ENCODE results near the gene YIF1A. TPM values are rescaled to one million over a fixed set of nuclear protein-coding genes. Genes with fewer than 3 reads are reported as not detected.
"Not testable (repeated sequence)": the region's sequence is repeated elsewhere in the genome, so short reads cannot be mapped to it uniquely, and the experiment has no call there.

Gene YIF1A
- total RNA-seq, 1 experiment from 2014 or later, result 54.7 TPM

DNA sequence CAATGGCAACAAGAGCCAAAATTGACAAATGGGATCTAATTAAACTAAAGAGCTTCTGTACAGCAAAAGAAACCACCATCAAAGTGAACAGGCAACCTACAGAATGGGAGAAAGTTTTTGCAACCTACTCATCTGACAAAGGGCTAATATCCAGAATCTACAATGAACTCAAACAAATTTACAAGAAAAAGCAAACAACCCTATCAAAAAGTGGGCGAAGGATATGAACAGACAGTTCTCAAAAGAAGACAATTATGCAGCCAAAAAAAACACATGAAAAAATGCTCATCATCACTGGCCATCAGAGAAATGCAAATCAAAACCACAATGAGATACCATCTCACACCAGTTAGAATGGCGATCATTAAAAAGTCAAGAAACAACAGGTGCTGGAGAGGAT is 31.3 kb upstream of the YIF1A start:
- RAD21 ChIA-PET (ENCODE audit: low non-redundant PET in 1 of 2, low total read pairs in 2 of 2, uncharacterized antibody in 2 of 2, unreplicated experiment in 2 of 2); POLR2A ChIA-PET; H3K9me3 ChIP-seq (ENCODE audit: control insufficient read depth in 1 of 2, insufficient read depth in 1 of 2, low read depth in 1 of 2, low read length in 2 of 2); H3K27ac ChIP-seq (ENCODE audit: low read depth, low read length); H3K4me2 ChIP-seq (ENCODE audit: low read length); intact Hi-C loops (cut with micrococcal nuclease); H3K4me3 ChIP-seq (replicated peaks in 1 of 2; ENCODE audit: low read depth in 1 of 2, low read length in 2 of 2); BruUV-seq (replicated peaks); CTCF ChIA-PET; H4K20me1 ChIP-seq (ENCODE audit: insufficient read depth); H3K27me3 ChIP-seq (ENCODE audit: insufficient read depth, low read length); ATAC-seq; DNase-seq (ENCODE audit: low read depth, low spot score); H3K9me2 ChIP-seq (ENCODE audit: insufficient read depth); H3K36me3 ChIP-seq (ENCODE audit: control insufficient read depth in 1 of 2, insufficient read depth in 2 of 2, low read length in 2 of 2); H3K9ac ChIP-seq (ENCODE audit: low read length); H2AFZ ChIP-seq (ENCODE audit: low read depth, low read length, poor library complexity, severe bottlenecking); H3K79me2 ChIP-seq (ENCODE audit: insufficient read depth, low read length): not testable (repeated sequence)
- H3K4me1 ChIP-seq (ENCODE audit: control insufficient read depth in 1 of 2, insufficient read depth in 2 of 2, low read length in 2 of 2), result peaks cover 0 to 11% of the 10 kb centered on the region in 2 experiments; a peak in 2 of 4 replicates

DNA sequence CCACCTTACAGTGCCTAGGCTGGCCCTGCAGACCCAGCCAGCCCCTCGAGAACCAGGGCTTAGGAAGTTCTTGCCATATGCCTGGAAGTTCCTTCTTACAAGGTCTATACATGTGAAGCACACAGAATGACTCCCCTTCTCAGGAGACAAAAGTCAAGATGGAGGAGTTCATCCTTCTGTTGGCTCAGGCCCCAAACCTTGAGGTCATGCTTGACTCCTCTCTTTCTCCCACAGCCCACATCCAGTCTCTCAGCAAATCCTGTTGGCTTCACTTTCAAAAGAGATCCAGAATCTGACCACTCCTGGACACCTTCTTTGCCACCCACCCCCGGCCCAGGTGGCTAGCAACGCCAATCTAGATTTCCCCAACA is 29.6 kb upstream of the YIF1A start:
- DNase-seq (ENCODE audit: low read depth, low spot score) (no peak), ATAC-seq (no peak)
- Histone ChIP-seq H3K4me3 (replicated peaks in 1 of 2; ENCODE audit: low read depth in 1 of 2, low read length in 2 of 2) (no peak overlapping the region), H3K9ac (ENCODE audit: low read length) (no peak overlapping the region), H3K36me3 (ENCODE audit: control insufficient read depth in 1 of 2, insufficient read depth in 2 of 2, low read length in 2 of 2) (no peaks in the 10 kb centered on the region), H4K20me1 (ENCODE audit: insufficient read depth) (no peaks in the 10 kb centered on the region), H3K4me2 (ENCODE audit: low read length) (no peak overlapping the region), H3K4me1 (ENCODE audit: control insufficient read depth in 1 of 2, insufficient read depth in 2 of 2, low read length in 2 of 2) (peaks cover 4 to 5% of the 10 kb centered on the region in 2 experiments; a peak in 3 of 4 replicates), H3K27ac (ENCODE audit: low read depth, low read length) (no peak overlapping the region), H3K9me3 (ENCODE audit: control insufficient read depth in 1 of 2, insufficient read depth in 1 of 2, low read depth in 1 of 2, low read length in 2 of 2) (no peaks in the 10 kb centered on the region), H3K79me2 (ENCODE audit: insufficient read depth, low read length) (no peaks in the 10 kb centered on the region), H3K9me2 (ENCODE audit: insufficient read depth) (no peaks in the 10 kb centered on the region), H2AFZ (ENCODE audit: low read depth, low read length, poor library complexity, severe bottlenecking) (no peak overlapping the region), H3K27me3 (ENCODE audit: insufficient read depth, low read length) (no peaks in the 10 kb centered on the region)
- ChIA-PET CTCF (no interaction called here), POLR2A (no interaction called here), RAD21 (ENCODE audit: low non-redundant PET in 1 of 2, low total read pairs in 2 of 2, uncharacterized antibody in 2 of 2, unreplicated experiment in 2 of 2) (no interaction called here)
- BruUV-seq (replicated peaks), result no TSS peak
- intact Hi-C loops (cut with micrococcal nuclease), result no loop called here
- TF ChIP-seq EZH2 (IDR thresholded peaks at IDR 0.05) (no peak), POLR2A (IDR thresholded peaks at IDR 0.05; ENCODE audit: borderline replicate concordance, extremely low read depth, insufficient read depth, insufficient read length) (no peak)
- TF ChIP-seq, protein P1, sequence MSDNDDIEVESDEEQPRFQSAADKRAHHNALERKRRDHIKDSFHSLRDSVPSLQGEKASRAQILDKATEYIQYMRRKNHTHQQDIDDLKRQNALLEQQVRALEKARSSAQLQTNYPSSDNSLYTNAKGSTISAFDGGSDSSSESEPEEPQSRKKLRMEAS (IDR thresholded peaks at IDR 0.05), result no peak
- TF ChIP-seq, protein P2, sequence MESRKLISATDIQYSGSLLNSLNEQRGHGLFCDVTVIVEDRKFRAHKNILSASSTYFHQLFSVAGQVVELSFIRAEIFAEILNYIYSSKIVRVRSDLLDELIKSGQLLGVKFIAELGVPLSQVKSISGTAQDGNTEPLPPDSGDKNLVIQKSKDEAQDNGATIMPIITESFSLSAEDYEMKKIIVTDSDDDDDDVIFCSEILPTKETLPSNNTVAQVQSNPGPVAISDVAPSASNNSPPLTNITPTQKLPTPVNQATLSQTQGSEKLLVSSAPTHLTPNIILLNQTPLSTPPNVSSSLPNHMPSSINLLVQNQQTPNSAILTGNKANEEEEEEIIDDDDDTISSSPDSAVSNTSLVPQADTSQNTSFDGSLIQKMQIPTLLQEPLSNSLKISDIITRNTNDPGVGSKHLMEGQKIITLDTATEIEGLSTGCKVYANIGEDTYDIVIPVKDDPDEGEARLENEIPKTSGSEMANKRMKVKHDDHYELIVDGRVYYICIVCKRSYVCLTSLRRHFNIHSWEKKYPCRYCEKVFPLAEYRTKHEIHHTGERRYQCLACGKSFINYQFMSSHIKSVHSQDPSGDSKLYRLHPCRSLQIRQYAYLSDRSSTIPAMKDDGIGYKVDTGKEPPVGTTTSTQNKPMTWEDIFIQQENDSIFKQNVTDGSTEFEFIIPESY (IDR thresholded peaks at IDR 0.05; ENCODE audit: extremely low read depth, insufficient replicate concordance, low read length), result no peak

Data from HCT116 (cell line).